Activated gamma-delta T cell (primary cell): ENCODE results near the gene KLHL6.

ENCODE experiments used
- DNase-seq: peaks from one replicate; lab custom pipeline; 2025; lab: John Stamatoyannopoulos, UW

KLHL6 gene

GRCh38 chr3:183566880-183567279, 11.4 kb upstream of the KLHL6 start:
- no peak for DNase-seq

GRCh38 chr3:183564046-183564445, 8.5 kb upstream of the KLHL6 start:
- DNase-seq = no peak

- no peak for DNase-seq
Measured at GRCh38 chr3:183563536-183563874, 8.0 kb upstream of the KLHL6 start.

GRCh38 chr3:183560607-183561006, 5.1 kb upstream of the KLHL6 start:
- DNase-seq = no peak

GRCh38 chr3:183558495-183558894, 3.0 kb upstream of the KLHL6 start:
- no peak for DNase-seq

- no peak for DNase-seq
Measured at GRCh38 chr3:183556722-183557121, 1.2 kb upstream of the KLHL6 start.

GRCh38 chr3:183554377-183554776, 1.1 kb downstream of the KLHL6 start:
- no peak for DNase-seq

GRCh38 chr3:183553334-183554026, 2.0 kb downstream of the KLHL6 start:
- DNase-seq = no peak

- no peak for DNase-seq
Measured at GRCh38 chr3:183551930-183552329, 3.6 kb downstream of the KLHL6 start.

- no peak for DNase-seq
Measured at GRCh38 chr3:183548262-183548769, 7.2 kb downstream of the KLHL6 start.

- no peak for DNase-seq
Measured at GRCh38 chr3:183546625-183547024, 8.9 kb downstream of the KLHL6 start.

GRCh38 chr3:183545708-183546107, 9.8 kb downstream of the KLHL6 start:
- DNase-seq = no peak

- DNase-seq = no peak
Measured at GRCh38 chr3:183542355-183542754, 13.2 kb downstream of the KLHL6 start.

GRCh38 chr3:183541738-183542137, 13.8 kb downstream of the KLHL6 start:
- no peak for DNase-seq

- DNase-seq = no peak
Measured at GRCh38 chr3:183541235-183541655, 14.3 kb downstream of the KLHL6 start.

GRCh38 chr3:183540501-183541234, 14.8 kb downstream of the KLHL6 start:
- no peak for DNase-seq

GRCh38 chr3:183539811-183540210, 15.7 kb downstream of the KLHL6 start:
- no peak for DNase-seq

- no peak for DNase-seq
Measured at GRCh38 chr3:183538486-183538885, 17.0 kb downstream of the KLHL6 start.

- no peak for DNase-seq
Measured at GRCh38 chr3:183537295-183537730, 18.2 kb downstream of the KLHL6 start.

- DNase-seq = no peak
Measured at GRCh38 chr3:183536238-183536880, 19.1 kb downstream of the KLHL6 start.

- no peak for DNase-seq
Measured at GRCh38 chr3:183534249-183534648, 21.3 kb downstream of the KLHL6 start.

- DNase-seq = no peak
Measured at GRCh38 chr3:183533412-183534132, 21.9 kb downstream of the KLHL6 start.
